ENCODE measurements around the gene HOXC12. TPM values are rescaled to one million over a fixed set of nuclear protein-coding genes. Genes with fewer than 3 reads are reported as not detected.

Gene HOXC12
- total RNA-seq, 2 experiments from 2014 or later, result not detected

DNA sequence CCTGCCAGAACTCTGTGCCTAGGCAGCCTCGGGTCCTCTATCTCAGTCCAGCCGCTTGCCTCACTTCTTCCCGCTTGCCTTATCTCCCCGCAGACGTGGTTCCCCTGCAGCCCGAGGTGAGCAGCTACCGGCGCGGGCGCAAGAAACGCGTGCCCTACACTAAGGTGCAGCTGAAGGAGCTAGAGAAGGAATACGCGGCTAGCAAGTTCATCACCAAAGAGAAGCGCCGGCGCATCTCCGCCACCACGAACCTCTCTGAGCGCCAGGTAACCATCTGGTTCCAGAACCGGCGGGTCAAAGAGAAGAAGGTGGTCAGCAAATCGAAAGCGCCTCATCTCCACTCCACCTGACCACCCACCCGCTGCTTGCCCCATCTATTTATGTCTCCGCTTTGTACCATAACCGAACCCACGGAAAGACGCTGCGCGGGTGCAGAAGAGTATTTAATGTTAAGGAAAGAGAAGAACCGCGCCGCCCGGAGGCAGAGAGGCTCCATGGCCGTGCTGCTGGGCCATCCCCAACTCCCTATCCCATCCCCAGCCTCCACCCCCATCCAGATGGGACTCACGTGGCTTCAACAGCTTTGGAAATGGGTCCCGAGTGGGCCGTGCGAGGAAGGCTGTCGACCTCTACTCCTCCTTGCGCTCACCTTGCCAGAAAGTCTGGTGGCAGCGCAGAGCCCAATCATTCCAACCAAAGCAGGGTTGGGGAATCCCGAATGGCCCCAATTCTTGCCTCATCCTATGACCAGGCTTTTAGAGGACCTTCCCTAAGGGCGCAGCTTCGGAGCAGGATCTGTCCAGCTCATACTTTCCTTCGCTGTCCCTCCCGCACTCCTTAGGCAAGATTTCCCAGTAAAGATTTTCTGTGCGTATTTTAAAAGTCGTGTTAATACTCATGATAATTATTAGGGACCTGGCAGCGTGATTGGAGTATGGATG is 9.5 kb upstream of the HOXC12 start:
- DNase-seq (no peak), ATAC-seq (no peak)
- no peak overlapping the region for H3K27ac Mint-ChIP-seq
- no peak overlapping the region for H3K4me3 Mint-ChIP-seq
- peaks cover 94% of the 10 kb centered on the region for H3K27me3 Mint-ChIP-seq
- H3K4me1 Mint-ChIP-seq, result no peaks in the 10 kb centered on the region
- CTCF ChIA-PET, result interaction anchor here (0.8 to 1.4 kb wide), 2 partner anchors 88 to 188 kb away, joined by 3 to 4 read pairs; partner anchors contain the start of gene HOXC5
- no peaks in the 10 kb centered on the region for H3K36me3 Mint-ChIP-seq
- H3K9me3 Mint-ChIP-seq (ENCODE audit: low read depth), result no peaks in the 10 kb centered on the region

DNA sequence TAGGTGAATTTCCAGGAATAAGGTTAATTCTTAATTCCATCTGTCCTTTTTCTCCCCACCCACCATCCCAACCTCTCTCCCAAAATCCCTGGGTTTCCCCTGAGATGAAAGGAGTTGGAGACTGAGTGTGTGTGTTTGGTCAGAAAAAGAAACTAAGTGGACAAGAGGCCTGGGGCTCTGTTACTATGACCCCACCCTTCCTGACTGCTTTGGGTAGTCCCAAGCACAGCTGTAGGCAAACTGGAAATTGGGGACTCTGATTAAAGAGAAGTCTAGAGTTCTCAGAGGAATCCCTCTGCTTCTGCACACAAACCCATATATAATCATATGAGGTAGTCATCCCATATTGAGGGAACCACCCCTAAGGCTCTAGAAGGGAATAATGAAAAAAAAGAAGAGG is 7.0 kb upstream of the HOXC12 start:
- Mint-ChIP-seq H3K27me3 (peaks cover 97% of the 10 kb centered on the region), H3K27ac (no peak overlapping the region), H3K9me3 (ENCODE audit: low read depth) (no peaks in the 10 kb centered on the region), H3K36me3 (no peaks in the 10 kb centered on the region), H3K4me3 (no peak overlapping the region), H3K4me1 (no peaks in the 10 kb centered on the region)
- ATAC-seq, result no peak
- DNase-seq, result no peak
- CTCF ChIA-PET, result interaction anchor here (0.6 kb wide), 1 partner anchor 245 kb away, joined by 3 read pairs; no protein-coding TSS in a partner anchor

DNA sequence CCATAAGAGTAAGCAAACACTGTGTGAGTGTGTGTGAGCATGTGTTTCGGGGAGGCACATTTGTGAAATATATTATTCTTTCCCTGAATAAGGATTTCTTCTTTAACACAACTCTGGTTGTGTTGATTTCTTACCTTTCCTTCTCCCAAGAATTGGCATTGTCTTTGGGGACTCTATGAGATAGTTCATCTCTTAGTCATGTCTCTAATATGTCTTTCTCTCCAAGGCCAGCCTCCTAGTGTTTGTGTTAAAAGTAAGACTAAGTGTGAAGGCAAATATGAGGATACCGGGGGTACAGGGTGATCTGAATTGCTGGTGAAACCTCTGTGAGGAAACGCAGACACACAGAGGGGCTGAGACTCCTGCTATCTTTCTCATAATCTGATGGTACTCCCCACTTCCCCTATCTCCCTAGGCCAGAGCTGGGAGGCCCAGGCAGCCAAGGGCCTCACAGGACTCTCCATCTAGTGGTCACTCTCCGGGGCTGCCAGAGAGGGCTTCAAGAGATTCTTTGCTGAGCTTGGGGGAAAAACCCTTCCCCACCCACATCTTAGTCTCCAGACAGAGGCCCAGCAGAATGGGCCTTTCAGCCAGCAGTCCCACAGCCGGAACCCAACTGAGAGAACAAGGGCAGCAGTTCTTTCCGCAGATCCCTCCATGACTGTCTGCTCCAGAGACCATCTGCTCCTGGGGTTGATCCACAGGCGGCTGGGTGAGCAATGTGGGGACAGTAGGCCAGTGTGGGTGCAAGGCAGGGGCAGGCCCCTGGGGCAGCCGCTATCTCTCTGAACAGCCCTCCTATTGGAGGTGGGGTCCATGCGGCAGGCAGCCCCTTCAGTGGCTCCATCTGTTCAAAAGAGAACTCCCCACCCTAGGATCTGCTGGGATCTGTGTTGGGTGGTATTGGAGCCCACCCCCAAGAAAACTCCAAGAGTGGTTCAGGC is 5.8 kb upstream of the HOXC12 start:
- H3K27ac Mint-ChIP-seq, result no peak overlapping the region
- no peaks in the 10 kb centered on the region for H3K4me1 Mint-ChIP-seq
- H3K4me3 Mint-ChIP-seq, result no peak overlapping the region
- ATAC-seq (no peak), DNase-seq (no peak)
- peaks cover 98% of the 10 kb centered on the region for H3K27me3 Mint-ChIP-seq
- CTCF ChIA-PET, result interaction anchor here (0.6 kb wide), 1 partner anchor 244 kb away, joined by 3 read pairs; no protein-coding TSS in a partner anchor
- no peaks in the 10 kb centered on the region for H3K9me3 Mint-ChIP-seq (ENCODE audit: low read depth)
- no peaks in the 10 kb centered on the region for H3K36me3 Mint-ChIP-seq

DNA sequence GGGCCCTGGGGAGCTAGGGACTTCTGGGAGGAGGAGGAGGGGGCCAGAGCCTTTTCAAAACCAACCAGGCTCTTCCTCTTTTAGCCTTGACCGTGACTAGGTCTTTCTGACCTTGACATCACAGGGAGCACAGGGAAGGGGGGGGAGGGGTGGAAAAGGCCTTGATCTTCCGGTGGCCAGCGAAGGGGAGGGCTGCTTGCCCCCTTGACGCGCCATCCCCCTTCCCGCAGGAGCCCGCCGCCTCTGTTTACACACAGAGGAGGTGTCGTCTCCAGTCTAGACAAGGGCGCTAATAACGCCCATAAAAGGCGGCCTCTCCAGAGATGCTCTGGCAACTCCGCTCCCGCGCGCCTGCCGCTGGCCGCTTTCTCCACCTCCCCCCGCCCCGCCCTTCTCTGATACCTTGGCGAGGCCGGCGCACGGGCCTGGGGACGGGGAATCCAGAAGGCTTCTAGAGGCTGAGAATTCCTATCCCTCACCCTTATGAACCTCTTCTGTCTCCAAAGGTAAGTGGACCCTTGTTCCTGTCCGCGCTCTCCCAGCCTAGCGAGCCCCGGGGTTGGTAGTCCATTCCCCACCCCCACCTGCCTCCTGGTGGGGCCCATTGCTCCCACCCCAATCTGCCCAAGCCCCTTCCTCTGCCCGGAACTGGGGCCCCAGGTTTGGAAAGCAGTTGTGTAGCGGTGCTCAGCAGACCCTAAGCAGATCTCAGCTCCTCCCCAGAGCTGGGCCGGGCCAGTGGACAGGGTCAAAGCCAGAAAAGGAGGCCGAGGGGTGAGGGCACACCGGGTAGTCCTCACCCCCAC is 4.9 kb upstream of the HOXC12 start:
- Mint-ChIP-seq H3K36me3 (no peaks in the 10 kb centered on the region), H3K27me3 (peaks cover 98% of the 10 kb centered on the region), H3K9me3 (ENCODE audit: low read depth) (no peaks in the 10 kb centered on the region), H3K27ac (no peak overlapping the region), H3K4me3 (no peak overlapping the region), H3K4me1 (no peaks in the 10 kb centered on the region)
- DNase-seq, result no peak
- ATAC-seq, result no peak
- CTCF ChIA-PET, result no interaction called here

DNA sequence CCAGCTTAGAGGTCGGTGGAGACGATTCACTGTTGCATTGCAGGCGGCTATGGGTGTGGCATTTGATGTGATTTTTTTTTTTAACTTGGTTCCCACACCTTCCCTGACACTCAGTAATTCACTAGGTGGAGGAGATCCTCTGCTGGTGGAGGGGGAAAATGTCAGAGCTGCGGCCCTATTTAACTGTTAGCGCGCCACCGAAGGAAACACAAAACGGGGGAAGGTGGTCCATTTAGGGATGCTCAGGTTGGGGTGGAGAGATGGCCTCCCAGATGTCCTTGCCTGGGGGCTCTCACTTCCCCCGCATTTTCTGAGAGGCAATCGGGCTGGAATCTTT is 4.3 kb upstream of the HOXC12 start:
- no peak for DNase-seq
- Mint-ChIP-seq H3K9me3 (ENCODE audit: low read depth) (no peaks in the 10 kb centered on the region), H3K4me3 (no peak overlapping the region), H3K36me3 (no peaks in the 10 kb centered on the region), H3K27me3 (peaks cover 95% of the 10 kb centered on the region), H3K4me1 (no peaks in the 10 kb centered on the region), H3K27ac (no peak overlapping the region)
- CTCF ChIA-PET, result no interaction called here
- ATAC-seq, result no peak

DNA sequence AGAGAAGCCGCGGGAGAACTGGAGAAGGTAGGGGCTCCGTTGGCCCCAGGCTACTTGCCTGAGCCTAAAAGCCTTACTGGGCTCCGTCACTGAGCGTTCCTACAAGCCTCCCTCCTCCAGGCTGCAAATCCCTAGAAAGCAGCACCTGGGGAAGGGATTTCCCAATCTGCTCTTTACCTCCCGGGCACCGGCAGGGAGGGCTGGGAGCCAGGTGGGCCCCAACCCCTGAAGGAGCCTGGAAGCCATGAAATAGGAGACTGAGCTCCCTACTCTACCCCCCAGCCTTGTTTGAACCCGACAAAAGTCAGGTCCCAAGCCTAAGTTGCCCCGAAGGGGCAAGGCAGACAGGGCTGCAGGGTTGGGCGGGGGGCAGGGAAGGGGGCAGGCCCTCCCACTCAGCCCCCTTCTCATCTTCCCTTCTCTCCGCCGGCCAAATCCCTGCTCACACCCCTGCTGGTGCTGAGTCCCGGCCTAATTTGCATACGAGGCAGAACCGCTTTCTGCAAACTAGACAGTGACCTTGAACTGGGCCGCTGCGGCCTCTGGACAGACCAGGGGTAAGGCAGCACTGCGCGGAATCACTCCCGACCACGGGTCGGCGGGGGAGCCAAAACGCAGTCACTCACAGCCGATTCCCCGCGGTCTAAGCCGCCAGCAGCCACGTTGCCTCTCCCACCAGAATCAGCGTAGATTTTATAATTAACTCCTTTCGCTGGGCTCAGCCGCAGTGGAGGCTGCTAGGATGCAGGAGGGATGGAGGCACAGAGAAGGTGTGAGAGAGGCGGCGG is 3.7 kb upstream of the HOXC12 start:
- H3K4me1 Mint-ChIP-seq, result no peaks in the 10 kb centered on the region
- H3K36me3 Mint-ChIP-seq, result no peaks in the 10 kb centered on the region
- CTCF ChIA-PET, result interaction anchor here (1.1 kb wide), 1 partner anchor 49 kb away, joined by 3 read pairs; the partner anchor contains the start of gene HOXC9
- DNase-seq (no peak), ATAC-seq (no peak)
- peaks cover 95% of the 10 kb centered on the region for H3K27me3 Mint-ChIP-seq
- H3K27ac Mint-ChIP-seq, result peak overlapping the region; percentile 59
- no peaks in the 10 kb centered on the region for H3K9me3 Mint-ChIP-seq (ENCODE audit: low read depth)
- no peak overlapping the region for H3K4me3 Mint-ChIP-seq

DNA sequence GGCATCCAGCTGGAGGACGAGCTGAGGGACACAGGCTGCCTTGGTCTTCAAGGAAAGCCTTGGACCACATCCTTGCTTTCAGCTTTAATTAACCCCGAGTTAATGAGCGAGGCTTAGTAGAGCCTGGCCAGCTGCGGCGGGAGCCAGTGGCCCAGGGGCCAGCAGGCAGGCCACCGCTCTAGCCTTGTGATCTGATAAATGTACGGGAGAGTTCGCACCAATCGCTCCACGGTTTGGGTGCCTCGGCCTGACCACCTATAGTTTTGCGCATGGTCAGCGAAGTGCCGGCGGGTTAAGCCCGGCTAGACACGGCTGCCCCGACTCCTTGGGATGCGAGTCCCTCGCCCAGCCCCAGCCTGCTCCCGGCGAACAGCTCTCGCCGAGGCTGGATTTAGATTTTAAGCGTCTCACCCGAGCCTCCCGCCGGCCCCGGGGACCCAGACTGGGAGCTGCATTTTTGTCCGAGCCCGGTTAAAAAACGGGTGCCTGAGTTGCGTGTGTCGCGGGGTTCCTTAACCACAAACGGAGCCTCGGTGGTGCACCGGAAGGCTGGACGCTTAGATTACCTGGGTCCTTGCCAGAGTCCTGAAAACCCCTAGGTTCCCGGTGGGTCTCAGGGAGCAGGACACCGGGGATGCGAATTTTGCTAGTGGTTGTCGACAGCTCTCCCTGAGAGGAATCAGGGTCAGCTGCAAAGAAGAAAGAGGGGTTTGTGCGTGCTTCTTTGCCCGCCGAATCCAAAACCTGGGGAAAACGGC is 2.9 kb upstream of the HOXC12 start:
- Mint-ChIP-seq H3K4me3 (no peak overlapping the region), H3K36me3 (no peaks in the 10 kb centered on the region), H3K27ac (peak overlapping the region; percentile 59), H3K4me1 (peaks cover under 1% of the 10 kb centered on the region), H3K27me3 (peaks cover 95% of the 10 kb centered on the region), H3K9me3 (ENCODE audit: low read depth) (no peaks in the 10 kb centered on the region)
- DNase-seq (no peak), ATAC-seq (no peak)
- CTCF ChIA-PET, result interaction anchor here (1.1 to 1.5 kb wide), 4 partner anchors 9 to 82 kb away, joined by 3 to 5 read pairs (median 3); partner anchors contain the start of genes HOXC5 and HOXC9

DNA sequence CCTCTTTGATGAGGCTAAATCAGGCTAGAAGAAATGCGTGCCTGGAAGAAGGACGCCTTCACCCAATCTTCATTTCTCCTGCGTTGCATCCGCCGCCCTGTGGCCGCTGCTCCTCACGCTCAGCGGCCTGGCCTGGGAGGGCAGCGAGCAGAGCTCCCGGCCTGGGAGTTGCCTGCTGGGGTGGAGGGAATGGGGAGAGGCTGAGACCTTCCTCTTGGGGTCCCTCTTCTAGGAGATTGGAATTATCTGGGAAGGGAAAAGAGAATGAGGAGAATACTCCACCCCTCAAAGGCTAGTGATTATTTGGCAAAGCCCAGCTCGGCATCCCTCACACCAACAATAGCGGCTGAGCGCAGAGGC is 2.4 kb upstream of the HOXC12 start:
- no peak overlapping the region for H3K4me3 Mint-ChIP-seq
- H3K4me1 Mint-ChIP-seq, result peaks cover 2% of the 10 kb centered on the region
- CTCF ChIA-PET, result interaction anchor here (0.7 to 1.5 kb wide), 6 partner anchors 9 to 81 kb away, joined by 3 to 5 read pairs (median 3); partner anchors contain the start of genes HOXC5 and HOXC9

DNA sequence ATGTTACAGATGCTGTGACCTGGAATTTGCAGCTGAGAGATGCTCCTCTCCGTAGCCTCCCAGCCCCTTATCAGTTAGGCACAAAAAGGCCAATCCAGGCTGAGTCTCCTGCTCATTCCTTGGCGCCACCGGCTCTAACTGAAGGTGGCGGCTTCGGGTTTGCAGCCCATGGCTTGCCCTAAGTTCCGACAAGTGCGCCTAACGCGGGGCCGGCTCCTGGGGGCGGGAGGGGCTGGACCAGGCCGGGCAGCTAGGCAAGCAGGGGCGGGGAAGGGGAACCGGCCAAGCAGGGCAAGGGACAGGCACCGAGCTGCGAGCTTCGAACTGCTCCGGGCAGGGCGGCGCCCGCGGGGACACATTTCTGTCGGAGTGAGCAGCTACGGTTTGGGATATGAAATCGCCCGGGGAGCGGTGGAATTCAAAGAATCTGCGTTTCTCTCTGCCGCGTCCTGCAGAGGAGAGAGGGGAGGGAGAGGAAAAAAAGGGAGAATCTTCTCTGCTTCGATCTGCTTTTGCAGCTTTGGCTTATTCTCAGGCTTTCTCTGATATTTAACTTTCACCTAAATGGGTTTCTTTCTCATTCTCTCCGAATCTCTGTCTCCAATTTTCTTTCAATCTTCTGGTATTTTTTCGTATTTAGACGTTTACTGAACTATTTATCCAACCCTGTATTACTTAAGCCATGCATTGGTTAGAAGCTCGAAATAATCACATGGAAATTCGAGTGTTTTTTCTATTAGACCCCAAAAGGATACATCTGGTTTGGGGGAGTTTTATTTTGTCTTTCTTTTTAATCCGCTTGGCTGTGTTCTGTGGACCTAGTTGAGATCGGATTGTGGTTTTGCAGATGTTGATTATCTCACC is 1.6 kb upstream of the HOXC12 start:
- peak overlapping the region; percentile 61 for H3K27ac Mint-ChIP-seq
- no peaks in the 10 kb centered on the region for H3K36me3 Mint-ChIP-seq
- peaks cover 2% of the 10 kb centered on the region for H3K4me1 Mint-ChIP-seq
- H3K4me3 Mint-ChIP-seq, result no peak overlapping the region
- DNase-seq, result no peak
- CTCF ChIA-PET, result interaction anchor here (0.7 to 1.8 kb wide), 7 partner anchors 8 to 248 kb away, joined by 3 to 5 read pairs (median 3); partner anchors contain the start of genes HOXC13 and HOXC5
- H3K27me3 Mint-ChIP-seq, result peaks cover 96% of the 10 kb centered on the region
- no peaks in the 10 kb centered on the region for H3K9me3 Mint-ChIP-seq (ENCODE audit: low read depth)
- no peak for ATAC-seq

More for the DNA sequence above, 2.4 kb upstream of the HOXC12 start:
- no peaks in the 10 kb centered on the region for H3K36me3 Mint-ChIP-seq
- H3K9me3 Mint-ChIP-seq (ENCODE audit: low read depth), result no peaks in the 10 kb centered on the region
- no peak for DNase-seq
- no peak for ATAC-seq
- H3K27ac Mint-ChIP-seq, result peak overlapping the region; percentile 59
- H3K27me3 Mint-ChIP-seq, result peaks cover 96% of the 10 kb centered on the region

DNA sequence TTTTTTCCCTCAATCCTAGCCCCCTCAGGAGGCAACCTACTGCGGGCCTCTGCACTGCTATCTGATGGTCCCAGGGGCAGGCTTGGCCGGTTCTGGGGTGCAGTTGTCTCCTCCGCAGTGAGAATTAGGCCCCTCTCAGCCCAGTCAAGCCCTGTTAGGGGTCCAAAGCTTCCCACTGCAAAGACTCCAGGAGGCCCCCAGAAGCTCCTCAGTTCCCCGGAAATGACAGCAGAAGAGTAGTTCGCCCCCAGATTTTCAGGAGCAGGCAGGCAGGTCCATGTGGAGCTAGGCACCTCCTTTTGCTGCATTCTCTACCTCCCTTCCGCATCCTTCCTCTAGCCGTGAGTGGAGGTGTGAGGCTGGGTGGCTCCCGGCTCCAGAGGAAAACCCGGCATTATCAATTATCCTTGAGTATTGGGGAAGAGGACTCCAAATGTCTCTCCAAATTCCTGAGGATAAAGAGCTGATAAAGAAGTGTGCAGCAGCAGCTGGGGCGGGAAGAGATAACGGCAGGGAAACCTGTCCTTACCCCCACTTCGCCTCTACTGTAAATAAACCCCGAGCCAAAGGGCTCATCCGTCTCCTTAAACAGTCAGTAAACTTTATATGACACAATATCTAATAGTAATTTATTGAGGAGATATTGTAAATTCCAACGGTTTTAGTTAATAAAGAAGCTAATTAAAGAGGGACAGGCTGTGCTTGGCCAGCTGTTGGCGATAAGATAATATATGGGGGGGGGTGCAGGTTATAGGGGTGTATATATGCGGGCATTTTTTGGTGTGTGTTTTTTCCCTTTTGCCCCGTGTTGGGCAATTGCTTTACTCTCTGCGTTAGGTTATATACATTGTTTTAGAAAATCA is 641 bp upstream of the HOXC12 start:
- ATAC-seq (no peak), DNase-seq (no peak)
- CTCF ChIA-PET, result interaction anchor here (0.7 to 1.8 kb wide), 3 partner anchors 16 to 247 kb away, joined by 3 to 5 read pairs (median 4); partner anchors contain the start of gene HOXC13
- no peak overlapping the region for H3K27ac Mint-ChIP-seq
- peaks cover 94% of the 10 kb centered on the region for H3K27me3 Mint-ChIP-seq
- no peaks in the 10 kb centered on the region for H3K9me3 Mint-ChIP-seq (ENCODE audit: low read depth)
- no peaks in the 10 kb centered on the region for H3K36me3 Mint-ChIP-seq
- H3K4me1 Mint-ChIP-seq, result peaks cover 2% of the 10 kb centered on the region
- H3K4me3 Mint-ChIP-seq, result no peak overlapping the region

Data from activated CD8-positive, alpha-beta memory T cell treated with anti-CD3 and anti-CD28 coated beads, Interleukin-2, amount 10 ng/mL, durations not matched to agents 7 days and 5 days (primary cell).